Activated naive CD4-positive, alpha-beta T cell treated with anti-CD3 and anti-CD28 coated beads, Interleukin-2, amount 10 ng/mL, durations not matched to agents 5 hours and 36 hours (primary cell): Measurements from ENCODE around the gene OSBPL7. TPM values are rescaled to one million over a fixed set of nuclear protein-coding genes. Genes with fewer than 3 reads are reported as not detected.

Experiments used
- total RNA-seq, 2 experiments: library from RNA; stranded (reverse); gene quantifications; one replicate each; pipeline ENCODE4 v1.2.3, GENCODE V29; 2021

OSBPL7 gene
- total RNA-seq: 10 to 100 TPM; 31.2 to 35.6 TPM

GRCh38 chr17:47821424-47822391 lies at the start of gene OSBPL7:
OSBPL7 (minus strand) TSS chr17:47821794; CDS start chr17:47820278, 1,516 bp downstream.

GRCh38 chr17:47850692-47851573 lies 29.3 kb upstream of the OSBPL7 start, which contains the start of gene SP6:
SP6 (minus strand) TSS chr17:47851163; CDS start chr17:47848429, 2,734 bp downstream.

GRCh38 chr17:47840742-47841487 lies 19.3 kb upstream of the OSBPL7 start, which contains the start of gene SCRN2:
SCRN2 (minus strand) TSS chr17:47841273; CDS start chr17:47840843, 430 bp downstream.

GRCh38 chr17:47831003-47831933 lies 9.7 kb upstream of the OSBPL7 start, which contains the start of the genes LRRC46 and MRPL10:
LRRC46 (plus strand) TSS chr17:47831670; CDS start chr17:47831990, 320 bp downstream.
MRPL10 (minus strand) TSS chr17:47831541; CDS start chr17:47831511, 30 bp downstream.

Other genes starting within 250 kb of the OSBPL7 start
- 100 to 1,000 TPM; 305 to 312 TPM for gene KPNB1, start 171.9 kb downstream of the OSBPL7 start, total RNA-seq
- gene TBKBP1, start 127.6 kb downstream of the OSBPL7 start, total RNA-seq: 1 to 10 TPM; 7.5 to 7.6 TPM
- gene TBX21, start 88.6 kb downstream of the OSBPL7 start, total RNA-seq: 10 to 100 TPM; 10.8 to 11.8 TPM
- 10 to 100 TPM; 42.1 to 43.2 TPM for gene MRPL10, start 9.7 kb upstream of the OSBPL7 start, total RNA-seq
- gene LRRC46, start 9.9 kb upstream of the OSBPL7 start, total RNA-seq: under 1 TPM; 0.53 to 0.63 TPM
- 10 to 100 TPM; 29.0 to 29.7 TPM for gene SCRN2, start 19.5 kb upstream of the OSBPL7 start, total RNA-seq
- gene SP6, start 29.4 kb upstream of the OSBPL7 start, total RNA-seq: under 1 TPM; 0.12 to 0.13 TPM
- gene SP2, start 74.4 kb upstream of the OSBPL7 start, total RNA-seq: 10 to 100 TPM; 27.7 to 27.8 TPM
- 10 to 100 TPM; 24.5 to 25.9 TPM for gene PNPO, start 119.8 kb upstream of the OSBPL7 start, total RNA-seq
- gene PRR15L, start 136.1 kb upstream of the OSBPL7 start, total RNA-seq: not detected
- gene CDK5RAP3, start 149.3 kb upstream of the OSBPL7 start, total RNA-seq: 100 to 1,000 TPM; 203 to 218 TPM
- 1 to 10 TPM; 4.4 to 5.9 TPM for gene COPZ2, start 216.0 kb upstream of the OSBPL7 start, total RNA-seq
- 10 to 100 TPM; 50.8 to 63.5 TPM for gene NFE2L1, start 226.6 kb upstream of the OSBPL7 start, total RNA-seq